Omental fat pad (tissue), 4 donors: ENCODE data around the gene ANXA6. TPM values are rescaled to one million over a fixed set of nuclear protein-coding genes. Genes with fewer than 3 reads are reported as not detected.

Experiments used
- ATAC-seq: fragments of 150-250 bp; one replicate; pipeline ENCODE4 v1.9.1; 2016; ENCODE audit warnings: mild to moderate bottlenecking, moderate library complexity; ENCODE audit not compliant: low FRiP score
- DNase-seq: peaks from one replicate; pipeline ENCODE4 v3.0.0-alpha.2; 2019; ENCODE audit warnings: low spot score
- total RNA-seq, 4 donors: library from RNA; depleted of rRNA; stranded (reverse); fragments of >200 nt; gene quantifications; one replicate each; pipeline ENCODE4 v1.1.0, GENCODE V29; 2016
- TF ChIP-seq, protein P1 (sequence below), 3 donors: fragments of 450-650 bp; IDR thresholded peaks; one replicate each; pipeline ENCODE4 v1.5.1; 2016 to 2017; ENCODE audit warnings: antibody characterized with exemption in 3 of 3, mild to moderate bottlenecking in 3 of 3, moderate library complexity in 2 of 3

The ANXA6 gene
- total RNA-seq, 4 donors from 2014 or later, result 216 to 505 (median 379) TPM

DNA sequence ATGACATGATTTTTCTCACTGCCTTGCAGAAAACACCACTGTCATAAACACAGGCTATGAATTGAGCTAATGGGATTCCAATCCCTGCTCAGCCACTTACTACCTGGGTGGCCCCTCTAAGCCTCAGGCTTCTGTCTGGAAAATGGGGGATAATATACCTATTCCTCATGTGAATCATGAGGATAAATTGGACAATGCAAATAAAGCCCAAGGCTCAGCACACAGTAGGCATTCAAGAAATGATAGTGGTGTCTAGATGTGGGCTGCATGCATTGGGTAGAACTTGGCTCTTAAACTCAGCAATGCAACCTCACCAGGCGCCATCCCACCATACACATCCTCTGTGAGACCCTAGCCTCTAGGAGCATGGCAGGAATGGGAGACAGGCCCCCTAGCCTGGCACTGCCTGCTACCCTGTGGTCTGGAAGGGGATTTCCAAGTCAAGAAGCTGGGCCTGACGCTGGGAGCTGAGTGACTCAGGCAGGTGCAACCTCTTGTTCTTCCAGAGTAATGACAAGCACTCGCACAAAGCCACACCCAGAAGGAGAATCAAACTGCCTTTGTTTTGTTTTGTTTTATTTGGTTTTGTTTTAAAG is 74.4 kb downstream of the ANXA6 start:
- DNase-seq (no peak), ATAC-seq (no peak)
- TF ChIP-seq, protein P1, sequence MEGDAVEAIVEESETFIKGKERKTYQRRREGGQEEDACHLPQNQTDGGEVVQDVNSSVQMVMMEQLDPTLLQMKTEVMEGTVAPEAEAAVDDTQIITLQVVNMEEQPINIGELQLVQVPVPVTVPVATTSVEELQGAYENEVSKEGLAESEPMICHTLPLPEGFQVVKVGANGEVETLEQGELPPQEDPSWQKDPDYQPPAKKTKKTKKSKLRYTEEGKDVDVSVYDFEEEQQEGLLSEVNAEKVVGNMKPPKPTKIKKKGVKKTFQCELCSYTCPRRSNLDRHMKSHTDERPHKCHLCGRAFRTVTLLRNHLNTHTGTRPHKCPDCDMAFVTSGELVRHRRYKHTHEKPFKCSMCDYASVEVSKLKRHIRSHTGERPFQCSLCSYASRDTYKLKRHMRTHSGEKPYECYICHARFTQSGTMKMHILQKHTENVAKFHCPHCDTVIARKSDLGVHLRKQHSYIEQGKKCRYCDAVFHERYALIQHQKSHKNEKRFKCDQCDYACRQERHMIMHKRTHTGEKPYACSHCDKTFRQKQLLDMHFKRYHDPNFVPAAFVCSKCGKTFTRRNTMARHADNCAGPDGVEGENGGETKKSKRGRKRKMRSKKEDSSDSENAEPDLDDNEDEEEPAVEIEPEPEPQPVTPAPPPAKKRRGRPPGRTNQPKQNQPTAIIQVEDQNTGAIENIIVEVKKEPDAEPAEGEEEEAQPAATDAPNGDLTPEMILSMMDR (IDR thresholded peaks at IDR 0.05), result no peak

DNA sequence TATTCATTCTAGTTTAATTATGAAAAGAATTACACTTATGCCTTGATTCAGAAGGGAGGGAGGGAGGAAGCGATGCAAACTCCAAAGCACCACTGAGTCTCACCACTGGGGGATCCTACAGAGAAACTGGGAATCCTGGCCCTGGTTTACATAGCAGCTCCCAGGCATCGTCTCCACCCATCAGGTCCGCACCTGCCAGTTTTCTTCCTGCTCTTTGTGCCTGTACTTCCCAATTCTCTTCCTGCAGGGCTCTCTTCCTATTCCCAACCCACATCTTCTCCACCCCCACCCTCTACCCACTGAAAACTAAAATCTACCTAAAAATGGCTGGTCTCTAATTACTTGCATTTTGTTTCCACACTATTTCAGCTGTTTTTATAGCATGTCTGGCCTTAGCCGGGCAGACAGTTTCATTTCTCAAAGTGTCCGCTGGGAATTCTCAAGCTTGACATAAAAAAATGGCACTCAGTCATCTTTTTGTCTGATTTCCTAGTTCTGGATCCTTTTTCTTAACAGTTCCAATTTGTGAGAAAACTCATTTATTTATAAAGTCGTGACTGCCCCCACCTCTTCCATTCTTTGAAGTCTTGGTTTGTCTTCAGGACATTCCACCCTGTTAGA is 75.2 kb downstream of the ANXA6 start:
- no peak for DNase-seq
- no peak for ATAC-seq
- TF ChIP-seq, protein P1 (IDR thresholded peaks at IDR 0.05), result no peak

DNA sequence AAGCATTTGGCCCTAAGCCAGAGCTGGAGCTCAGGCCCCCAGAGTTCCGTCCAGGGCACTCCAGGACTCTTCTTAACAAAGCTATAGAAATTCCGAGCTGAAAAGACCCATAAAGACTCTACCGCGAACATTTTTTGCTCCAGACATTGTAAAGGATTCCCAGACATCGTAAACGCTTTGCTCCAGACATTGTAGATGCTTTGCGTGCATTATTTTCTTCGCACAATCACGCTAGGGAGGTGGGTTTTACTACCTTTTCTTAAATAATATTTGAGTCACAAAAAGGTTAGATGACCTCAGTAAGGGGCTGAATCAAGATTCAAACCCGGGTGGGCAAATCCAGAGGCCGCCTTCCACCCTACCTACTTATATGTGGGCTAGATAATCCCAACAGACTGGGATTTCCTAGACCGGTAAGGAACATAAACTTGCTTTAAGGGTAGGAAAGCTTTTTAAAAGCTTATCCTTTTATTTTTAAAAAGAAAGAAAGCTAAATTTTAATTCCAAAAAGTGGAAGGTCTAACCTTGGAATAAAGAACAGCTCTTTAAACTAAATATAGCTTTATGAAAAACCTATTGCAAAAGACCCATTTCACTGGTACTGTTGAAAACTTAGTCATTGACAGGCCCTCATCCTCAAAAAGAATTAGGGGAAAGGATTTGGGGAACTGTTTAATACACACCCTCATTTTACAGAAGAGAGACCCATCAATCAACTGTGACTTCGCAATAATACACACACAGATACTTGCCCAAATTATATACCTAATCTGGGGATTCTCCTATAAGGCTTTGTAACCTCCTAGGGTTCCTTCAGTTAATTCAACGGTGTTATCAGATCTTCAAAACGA is 75.9 kb downstream of the ANXA6 start:
- ATAC-seq (no peak), DNase-seq (no peak)

DNA sequence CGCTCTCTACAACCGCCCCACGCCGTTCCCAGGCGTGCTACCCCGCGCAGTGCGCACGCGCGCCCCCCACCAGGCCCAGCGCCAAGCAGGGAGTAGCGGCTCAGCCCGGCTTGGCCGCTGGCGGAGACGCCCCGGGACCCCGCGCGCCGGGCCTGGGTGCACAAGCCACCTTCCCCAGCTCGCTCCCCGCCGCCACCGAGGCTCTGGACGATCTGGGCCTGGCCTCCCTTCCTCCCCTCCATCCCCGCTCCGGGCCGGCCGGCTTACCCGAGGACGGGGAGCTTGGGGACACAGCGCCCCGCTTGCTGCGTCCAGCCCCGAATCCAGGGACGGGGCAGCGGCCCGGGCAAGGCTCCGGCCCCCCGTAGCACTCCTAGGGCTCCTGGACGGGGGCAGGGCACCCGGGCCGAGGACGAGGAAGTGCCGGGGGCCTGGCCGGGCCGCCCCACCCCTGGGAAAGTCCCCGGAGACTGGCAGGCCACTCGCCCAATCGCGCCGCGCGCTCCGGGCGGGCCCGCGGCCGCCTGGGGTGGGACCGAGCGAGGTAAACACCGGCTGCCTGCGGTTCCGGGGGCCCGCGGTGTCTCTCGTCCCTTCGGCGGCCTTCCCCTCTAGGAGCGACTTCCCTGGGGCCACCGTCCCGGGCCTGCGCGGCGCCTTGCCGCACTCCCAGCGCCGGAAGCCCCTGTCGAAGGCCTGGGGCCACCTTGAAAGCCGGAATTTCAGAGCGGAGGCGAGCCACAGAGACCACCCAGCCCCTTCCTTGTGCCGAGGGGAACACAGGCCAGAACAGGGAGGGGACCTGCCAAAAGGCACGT is 76.8 kb downstream of the ANXA6 start, which contains the start of gene TNIP1:
TNIP1 (minus strand) TSS at position 422 of the 818 bp plus-strand sequence. CDS start 15,939 bp downstream, outside the sequence.
- no peak for DNase-seq
- peak; percentile 92 for ATAC-seq
- TF ChIP-seq, protein P1 (IDR thresholded peaks at IDR 0.05), result no peak

More for the DNA sequence above, 75.9 kb downstream of the ANXA6 start:
- TF ChIP-seq, protein P1 (IDR thresholded peaks at IDR 0.05), result no peak

DNA sequence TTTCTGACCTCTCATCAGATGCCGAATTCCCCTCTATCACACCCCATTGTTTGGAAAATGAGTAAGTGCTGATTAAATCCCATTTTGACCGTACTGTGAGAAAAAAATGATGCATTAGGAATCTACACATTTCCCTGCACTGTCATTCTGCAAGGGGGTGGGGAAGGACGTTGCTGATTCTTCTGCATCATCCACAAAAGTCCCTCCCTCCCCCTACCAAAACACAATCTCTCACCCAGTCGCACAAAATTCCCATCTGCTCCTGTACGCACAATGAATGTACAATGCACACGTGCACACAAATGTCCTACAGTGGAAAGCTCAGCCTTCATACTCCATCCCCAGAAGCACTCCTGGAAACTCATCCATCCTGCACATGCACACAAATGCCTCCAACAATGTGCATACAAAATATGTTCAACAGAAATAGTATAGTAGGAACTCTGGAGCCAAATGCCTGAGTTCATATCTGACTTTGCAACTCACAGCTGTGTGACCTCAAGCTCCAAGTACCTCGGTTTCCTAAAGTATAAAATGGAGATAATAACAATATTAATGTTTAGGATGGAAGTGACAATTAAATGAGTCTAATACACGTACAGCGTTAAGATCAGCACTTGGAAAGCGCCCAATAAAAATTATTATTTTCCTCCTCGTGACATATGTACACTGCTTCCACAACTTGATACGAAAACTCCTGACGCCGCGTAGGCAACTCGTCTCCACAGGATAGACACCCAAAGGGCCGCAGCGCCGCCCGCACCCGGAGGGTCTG is 77.6 kb downstream of the ANXA6 start:
- ATAC-seq, result no peak
- DNase-seq, result no peak
- TF ChIP-seq, protein P1 (IDR thresholded peaks at IDR 0.05), result no peak
